HEK293 (cell line): ENCODE measurements around the gene MACF1.

Source experiments
- FEZF1 ChIP-seq: fragments of 450-650 bp; formaldehyde crosslinking; IDR thresholded peaks from 2 replicates; pipeline ENCODE4 v1.5.1; 2016; ENCODE audit warnings: missing biosample characterization, missing genetic modification characterization
- GLIS1 ChIP-seq: fragments of 450-650 bp; formaldehyde crosslinking; IDR thresholded peaks from 2 replicates; pipeline ENCODE4 v1.5.1; 2016; ENCODE audit warnings: missing biosample characterization, missing genetic modification characterization
- KLF7 ChIP-seq: fragments of 450-650 bp; formaldehyde crosslinking; IDR thresholded peaks from 2 replicates; pipeline ENCODE4 v1.5.1; 2016; ENCODE audit warnings: missing biosample characterization, missing genetic modification characterization, borderline replicate concordance
- KLF9 ChIP-seq: fragments of 450-650 bp; formaldehyde crosslinking; IDR thresholded peaks from 2 replicates; pipeline ENCODE4 v1.5.1; 2016; ENCODE audit warnings: missing biosample characterization, missing genetic modification characterization, low read depth
- PRDM1 ChIP-seq: fragments of 450-650 bp; formaldehyde crosslinking; IDR thresholded peaks from 2 replicates; pipeline ENCODE4; 2016; ENCODE audit warnings: missing biosample characterization, missing genetic modification characterization
- TRIM28 ChIP-seq: IDR thresholded peaks from 2 replicates; pipeline ENCODE4 v1.6.1; 2011; ENCODE audit warnings: low read length, control low read depth, borderline replicate concordance
- ZBTB1 ChIP-seq: fragments of 450-650 bp; formaldehyde crosslinking; IDR thresholded peaks from 2 replicates; pipeline ENCODE4 v1.5.1; 2016; ENCODE audit warnings: missing biosample characterization, missing genetic modification characterization
- ZEB2 ChIP-seq: fragments of 450-650 bp; formaldehyde crosslinking; IDR thresholded peaks from 2 replicates; pipeline ENCODE4 v1.5.1; 2016; ENCODE audit warnings: missing biosample characterization, missing genetic modification characterization
- ZFHX2 ChIP-seq: fragments of 450-650 bp; formaldehyde crosslinking; conservative IDR thresholded peaks from 2 replicates; pipeline ENCODE4 v1.5.1; 2016; ENCODE audit warnings: missing biosample characterization, missing genetic modification characterization
- ZIC2 ChIP-seq: fragments of 450-650 bp; formaldehyde crosslinking; IDR thresholded peaks from 2 replicates; pipeline ENCODE4 v1.5.1; 2016; ENCODE audit warnings: missing biosample characterization, missing genetic modification characterization
- ZNF175 ChIP-seq: fragments of 450-650 bp; formaldehyde crosslinking; IDR thresholded peaks from 2 replicates; pipeline ENCODE4 v1.5.1; 2016; ENCODE audit warnings: missing biosample characterization, missing genetic modification characterization
- ZNF280C ChIP-seq: fragments of 450-650 bp; formaldehyde crosslinking; IDR thresholded peaks from 2 replicates; pipeline ENCODE4 v1.5.1; 2016; ENCODE audit warnings: missing biosample characterization, missing genetic modification characterization
- ZNF292 ChIP-seq: fragments of 450-650 bp; formaldehyde crosslinking; IDR thresholded peaks from 2 replicates; pipeline ENCODE4 v1.5.1; 2016; ENCODE audit warnings: low read depth, missing biosample characterization, missing genetic modification characterization, borderline replicate concordance
- ZNF394 ChIP-seq: fragments of 450-650 bp; formaldehyde crosslinking; IDR thresholded peaks from 2 replicates; pipeline ENCODE4 v1.5.1; 2016; ENCODE audit warnings: missing biosample characterization, missing genetic modification characterization, mild to moderate bottlenecking, moderate library complexity, borderline replicate concordance
- ZNF404 ChIP-seq: fragments of 450-650 bp; formaldehyde crosslinking; IDR thresholded peaks from 2 replicates; pipeline ENCODE4 v1.5.1; 2017; ENCODE audit warnings: missing biosample characterization, missing genetic modification characterization
- ZNF510 ChIP-seq: fragments of 450-650 bp; formaldehyde crosslinking; IDR thresholded peaks from 2 replicates; pipeline ENCODE4 v1.5.1; 2018; ENCODE audit warnings: mild to moderate bottlenecking, missing genetic modification characterization, missing biosample characterization; ENCODE audit not compliant: insufficient replicate concordance
- ZNF514 ChIP-seq: fragments of 450-650 bp; formaldehyde crosslinking; IDR thresholded peaks from 2 replicates; pipeline ENCODE4 v1.5.1; 2016; ENCODE audit warnings: missing biosample characterization, missing genetic modification characterization
- ZNF544 ChIP-seq: fragments of 450-650 bp; formaldehyde crosslinking; IDR thresholded peaks from 2 replicates; pipeline ENCODE4 v1.5.0; 2017; ENCODE audit warnings: missing biosample characterization, missing genetic modification characterization
- ZNF549 ChIP-seq: fragments of 450-650 bp; IDR thresholded peaks from 2 replicates; pipeline ENCODE4 v1.5.1; 2018; ENCODE audit warnings: missing biosample characterization, missing genetic modification characterization, mild to moderate bottlenecking, inconsistent platforms, moderate library complexity
- ZNF600 ChIP-seq: fragments of 450-650 bp; formaldehyde crosslinking; IDR thresholded peaks from 2 replicates; pipeline ENCODE4 v1.5.1; 2016; ENCODE audit warnings: missing biosample characterization, missing genetic modification characterization
- ZNF621 ChIP-seq: fragments of 450-650 bp; formaldehyde crosslinking; IDR thresholded peaks from 2 replicates; pipeline ENCODE4 v1.5.1; 2017; ENCODE audit warnings: missing biosample characterization, missing genetic modification characterization
- ZNF629 ChIP-seq: fragments of 450-650 bp; formaldehyde crosslinking; IDR thresholded peaks from 2 replicates; pipeline ENCODE4 v1.5.1; 2017; ENCODE audit warnings: missing biosample characterization, missing genetic modification characterization
- ZNF654 ChIP-seq: fragments of 450-650 bp; formaldehyde crosslinking; IDR thresholded peaks from 2 replicates; pipeline ENCODE4 v1.5.1; 2016; ENCODE audit warnings: low read depth, missing biosample characterization, missing genetic modification characterization
- ZNF785 ChIP-seq: fragments of 450-650 bp; formaldehyde crosslinking; IDR thresholded peaks from 2 replicates; pipeline ENCODE4 v1.5.1; 2016; ENCODE audit warnings: missing biosample characterization, missing genetic modification characterization
- ZNF830 ChIP-seq: fragments of 450-650 bp; IDR thresholded peaks from 2 replicates; pipeline ENCODE4 v1.5.0; 2018; ENCODE audit warnings: missing biosample characterization, missing genetic modification characterization, low read depth, mild to moderate bottlenecking, moderate library complexity
- ZNF843 ChIP-seq: fragments of 450-650 bp; formaldehyde crosslinking; IDR thresholded peaks from 2 replicates; pipeline ENCODE4 v1.5.1; 2016; ENCODE audit warnings: missing biosample characterization, missing genetic modification characterization
- ZSCAN30 ChIP-seq: fragments of 450-650 bp; IDR thresholded peaks from 2 replicates; pipeline ENCODE4 v1.5.1; 2018; ENCODE audit warnings: missing biosample characterization, mild to moderate bottlenecking, missing genetic modification characterization, moderate library complexity
- TF ChIP-seq, protein P1 (sequence below): fragments of 450-650 bp; formaldehyde crosslinking; IDR thresholded peaks from 2 replicates; pipeline ENCODE4 v1.5.1; 2017; ENCODE audit warnings: missing biosample characterization, missing genetic modification characterization
- TF ChIP-seq, protein P2 (sequence below): fragments of 450-650 bp; formaldehyde crosslinking; IDR thresholded peaks from 2 replicates; pipeline ENCODE4; 2016; ENCODE audit warnings: missing biosample characterization, missing genetic modification characterization
- TF ChIP-seq, protein P3 (sequence below): fragments of 450-650 bp; formaldehyde crosslinking; IDR thresholded peaks from 2 replicates; pipeline ENCODE4 v1.5.1; 2017; ENCODE audit warnings: missing biosample characterization, missing genetic modification characterization
- TF ChIP-seq, protein P4 (sequence below): fragments of 450-650 bp; formaldehyde crosslinking; IDR thresholded peaks from 2 replicates; pipeline ENCODE4 v1.5.1; 2017; ENCODE audit warnings: missing biosample characterization, missing genetic modification characterization

The MACF1 gene

GRCh38 chr1:39158327-39159086 is 46.0 kb upstream of the MACF1 start (continued):
- TF ChIP-seq ZNF830 (tag by site-specific recombination) (no peak), ZNF514 (tag by site-specific recombination) (no peak), TRIM28 (no peak; the same call in 1 of the 2 replicates), ZFHX2 (no peak), ZBTB1 (tag by site-specific recombination) (no peak), ZNF175 (no peak), ZNF654 (tag by site-specific recombination) (no peak), ZNF843 (peak; percentile 47; the same call in 1 of the 2 replicates), ZNF544 (tag by site-specific recombination) (no peak), ZNF621 (tag by site-specific recombination) (no peak), ZEB2 (peak; percentile 77), PRDM1 (peak; percentile 48; the same call in 1 of the 2 replicates), ZNF785 (tag by site-specific recombination) (no peak), ZNF404 (tag by site-specific recombination) (no peak), ZNF549 (tag by site-specific recombination) (no peak), GLIS1 (tag by site-specific recombination) (peak; percentile 85), ZNF510 (no peak), FEZF1 (tag by site-specific recombination) (peak; percentile 76), ZNF292 (tag by site-specific recombination) (no peak), ZNF629 (tag by site-specific recombination) (peak; percentile 99), ZNF280C (no peak), ZSCAN30 (tag by site-specific recombination) (no peak), ZNF394 (tag by site-specific recombination) (peak; percentile 62; the same call in 1 of the 2 replicates), KLF9 (tag by site-specific recombination) (no peak), KLF7 (no peak), ZNF600 (peak; percentile 80), ZIC2 (tag by site-specific recombination) (0 out of 2 replicates have a peak, but pooled peaks have one; percentile 34)
- TF ChIP-seq, protein P1, sequence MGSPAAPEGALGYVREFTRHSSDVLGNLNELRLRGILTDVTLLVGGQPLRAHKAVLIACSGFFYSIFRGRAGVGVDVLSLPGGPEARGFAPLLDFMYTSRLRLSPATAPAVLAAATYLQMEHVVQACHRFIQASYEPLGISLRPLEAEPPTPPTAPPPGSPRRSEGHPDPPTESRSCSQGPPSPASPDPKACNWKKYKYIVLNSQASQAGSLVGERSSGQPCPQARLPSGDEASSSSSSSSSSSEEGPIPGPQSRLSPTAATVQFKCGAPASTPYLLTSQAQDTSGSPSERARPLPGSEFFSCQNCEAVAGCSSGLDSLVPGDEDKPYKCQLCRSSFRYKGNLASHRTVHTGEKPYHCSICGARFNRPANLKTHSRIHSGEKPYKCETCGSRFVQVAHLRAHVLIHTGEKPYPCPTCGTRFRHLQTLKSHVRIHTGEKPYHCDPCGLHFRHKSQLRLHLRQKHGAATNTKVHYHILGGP = no peak
- TF ChIP-seq, protein P2, sequence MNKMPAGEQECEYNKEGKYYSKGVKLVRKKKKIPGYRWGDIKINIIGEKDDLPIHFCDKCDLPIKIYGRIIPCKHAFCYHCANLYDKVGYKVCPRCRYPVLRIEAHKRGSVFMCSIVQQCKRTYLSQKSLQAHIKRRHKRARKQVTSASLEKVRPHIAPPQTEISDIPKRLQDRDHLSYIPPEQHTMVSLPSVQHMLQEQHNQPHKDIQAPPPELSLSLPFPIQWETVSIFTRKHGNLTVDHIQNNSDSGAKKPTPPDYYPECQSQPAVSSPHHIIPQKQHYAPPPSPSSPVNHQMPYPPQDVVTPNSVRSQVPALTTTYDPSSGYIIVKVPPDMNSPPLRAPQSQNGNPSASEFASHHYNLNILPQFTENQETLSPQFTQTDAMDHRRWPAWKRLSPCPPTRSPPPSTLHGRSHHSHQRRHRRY = no peak
- TF ChIP-seq, protein P3, sequence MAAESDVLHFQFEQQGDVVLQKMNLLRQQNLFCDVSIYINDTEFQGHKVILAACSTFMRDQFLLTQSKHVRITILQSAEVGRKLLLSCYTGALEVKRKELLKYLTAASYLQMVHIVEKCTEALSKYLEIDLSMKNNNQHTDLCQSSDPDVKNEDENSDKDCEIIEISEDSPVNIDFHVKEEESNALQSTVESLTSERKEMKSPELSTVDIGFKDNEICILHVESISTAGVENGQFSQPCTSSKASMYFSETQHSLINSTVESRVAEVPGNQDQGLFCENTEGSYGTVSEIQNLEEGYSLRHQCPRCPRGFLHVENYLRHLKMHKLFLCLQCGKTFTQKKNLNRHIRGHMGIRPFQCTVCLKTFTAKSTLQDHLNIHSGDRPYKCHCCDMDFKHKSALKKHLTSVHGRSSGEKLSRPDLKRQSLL (tag by site-specific recombination) = no peak
- TF ChIP-seq, protein P4, sequence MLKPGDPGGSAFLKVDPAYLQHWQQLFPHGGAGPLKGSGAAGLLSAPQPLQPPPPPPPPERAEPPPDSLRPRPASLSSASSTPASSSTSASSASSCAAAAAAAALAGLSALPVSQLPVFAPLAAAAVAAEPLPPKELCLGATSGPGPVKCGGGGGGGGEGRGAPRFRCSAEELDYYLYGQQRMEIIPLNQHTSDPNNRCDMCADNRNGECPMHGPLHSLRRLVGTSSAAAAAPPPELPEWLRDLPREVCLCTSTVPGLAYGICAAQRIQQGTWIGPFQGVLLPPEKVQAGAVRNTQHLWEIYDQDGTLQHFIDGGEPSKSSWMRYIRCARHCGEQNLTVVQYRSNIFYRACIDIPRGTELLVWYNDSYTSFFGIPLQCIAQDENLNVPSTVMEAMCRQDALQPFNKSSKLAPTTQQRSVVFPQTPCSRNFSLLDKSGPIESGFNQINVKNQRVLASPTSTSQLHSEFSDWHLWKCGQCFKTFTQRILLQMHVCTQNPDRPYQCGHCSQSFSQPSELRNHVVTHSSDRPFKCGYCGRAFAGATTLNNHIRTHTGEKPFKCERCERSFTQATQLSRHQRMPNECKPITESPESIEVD (tag by site-specific recombination) = no peak
